ENCODE measurements around the gene PTPRO. TPM values are rescaled to one million over a fixed set of nuclear protein-coding genes. Genes with fewer than 3 reads are reported as not detected.

PTPRO gene
- total RNA-seq, 1 experiment from 2014 or later, result 2.8 TPM

DNA sequence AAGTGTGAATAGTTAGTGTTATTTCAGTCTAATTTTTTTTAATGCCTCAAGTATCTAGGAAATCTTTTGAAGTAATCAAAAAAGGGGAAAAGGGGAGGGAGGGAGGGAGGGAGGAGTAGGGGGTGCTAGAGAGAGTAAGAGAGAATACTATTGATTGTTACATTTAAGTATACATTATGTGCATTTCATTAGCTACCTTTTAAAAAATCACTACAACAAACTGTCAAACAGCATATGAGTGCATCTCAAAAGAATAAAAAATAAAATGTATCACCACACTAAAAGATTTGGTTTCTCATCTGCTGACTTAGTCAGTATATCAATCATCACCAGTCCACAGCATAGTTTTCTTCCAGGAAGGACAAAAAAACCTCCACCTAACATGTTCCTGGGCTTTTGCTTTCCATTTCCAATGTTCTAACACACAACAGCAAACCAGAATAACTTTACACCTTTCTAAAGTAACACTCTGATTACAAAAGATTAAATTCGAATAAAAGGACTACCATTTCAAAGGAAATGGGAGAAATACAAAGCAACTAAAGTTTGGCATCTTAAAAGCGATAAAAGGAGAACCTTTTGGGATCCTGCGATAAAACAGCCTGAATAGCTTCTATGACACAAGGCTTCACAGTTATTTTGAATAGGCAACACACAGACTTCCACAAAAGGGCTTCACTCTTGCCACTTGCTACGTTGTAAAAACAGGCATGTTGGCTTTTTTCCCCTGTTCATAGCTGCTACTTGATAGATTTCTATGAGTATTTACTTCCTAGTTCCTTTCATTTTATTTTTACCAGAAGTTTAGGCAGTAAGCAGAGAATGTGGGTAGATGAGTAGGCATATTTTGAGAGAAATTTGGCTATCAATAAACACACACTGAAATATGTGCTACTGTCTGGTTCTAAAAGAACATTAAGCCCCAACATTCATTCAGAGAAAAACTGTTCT lies 306.0 kb downstream of the PTPRO start:
- peaks cover 17% of the 10 kb centered on the region for H3K4me1 ChIP-seq (ENCODE audit: insufficient read depth, low read length, poor library complexity, severe bottlenecking)
- TF ChIP-seq, protein P1, sequence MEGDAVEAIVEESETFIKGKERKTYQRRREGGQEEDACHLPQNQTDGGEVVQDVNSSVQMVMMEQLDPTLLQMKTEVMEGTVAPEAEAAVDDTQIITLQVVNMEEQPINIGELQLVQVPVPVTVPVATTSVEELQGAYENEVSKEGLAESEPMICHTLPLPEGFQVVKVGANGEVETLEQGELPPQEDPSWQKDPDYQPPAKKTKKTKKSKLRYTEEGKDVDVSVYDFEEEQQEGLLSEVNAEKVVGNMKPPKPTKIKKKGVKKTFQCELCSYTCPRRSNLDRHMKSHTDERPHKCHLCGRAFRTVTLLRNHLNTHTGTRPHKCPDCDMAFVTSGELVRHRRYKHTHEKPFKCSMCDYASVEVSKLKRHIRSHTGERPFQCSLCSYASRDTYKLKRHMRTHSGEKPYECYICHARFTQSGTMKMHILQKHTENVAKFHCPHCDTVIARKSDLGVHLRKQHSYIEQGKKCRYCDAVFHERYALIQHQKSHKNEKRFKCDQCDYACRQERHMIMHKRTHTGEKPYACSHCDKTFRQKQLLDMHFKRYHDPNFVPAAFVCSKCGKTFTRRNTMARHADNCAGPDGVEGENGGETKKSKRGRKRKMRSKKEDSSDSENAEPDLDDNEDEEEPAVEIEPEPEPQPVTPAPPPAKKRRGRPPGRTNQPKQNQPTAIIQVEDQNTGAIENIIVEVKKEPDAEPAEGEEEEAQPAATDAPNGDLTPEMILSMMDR (conservative IDR thresholded peaks at IDR 0.05; ENCODE audit: low read depth, low read length), result no peak
- no peak for TF ChIP-seq EZH2 (IDR thresholded peaks at IDR 0.05; ENCODE audit: borderline replicate concordance, low read depth, low read length, poor library complexity, severe bottlenecking)
- BruUV-seq (replicated peaks), result no TSS peak
- H3K27ac ChIP-seq (ENCODE audit: low read depth, low read length, poor library complexity, severe bottlenecking), result no peak overlapping the region
- H3K9me3 ChIP-seq (ENCODE audit: low read depth, low read length, poor library complexity, severe bottlenecking), result no peaks in the 10 kb centered on the region
- intact Hi-C loops (cut with micrococcal nuclease; ENCODE audit: unreplicated experiment), result no loop called here
- no peaks in the 10 kb centered on the region for H3K27me3 ChIP-seq (replicated peaks; ENCODE audit: insufficient read depth, low read depth, low read length, poor library complexity)
- H3K36me3 ChIP-seq (ENCODE audit: insufficient read depth, low read length, poor library complexity, severe bottlenecking), result no peaks in the 10 kb centered on the region
- no peak overlapping the region for H3K4me3 ChIP-seq (ENCODE audit: low read depth, low read length, poor library complexity, severe bottlenecking)
- no peak for DNase-seq (ENCODE audit: low spot score)
- POLR2A ChIA-PET (ENCODE audit: low non-redundant PET), result interaction anchor here (0.6 kb wide), 1 partner anchor 71 kb away, joined by 3 read pairs; no protein-coding TSS in a partner anchor
- CTCF ChIA-PET, result no interaction called here

DNA sequence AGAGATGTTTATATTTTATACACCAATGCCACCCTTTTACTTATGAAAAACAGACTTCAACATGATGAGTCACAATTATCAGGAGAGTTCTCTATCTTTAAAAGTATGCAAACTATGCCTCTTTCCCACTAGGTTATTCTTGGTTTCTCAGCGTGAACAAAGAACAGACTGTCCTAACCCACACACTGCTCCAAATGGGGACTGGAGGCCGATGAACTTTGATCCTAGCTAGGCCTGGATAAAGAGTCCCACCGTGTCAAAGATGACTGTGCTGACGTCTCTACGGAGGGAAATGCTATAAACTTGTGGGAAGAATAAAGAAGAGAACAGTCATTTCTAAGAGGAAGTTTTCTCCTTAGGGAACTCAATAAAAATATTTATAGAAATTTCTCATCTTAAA lies 306.8 kb downstream of the PTPRO start:
- H3K27ac ChIP-seq (ENCODE audit: low read depth, low read length, poor library complexity, severe bottlenecking), result no peak overlapping the region

DNA sequence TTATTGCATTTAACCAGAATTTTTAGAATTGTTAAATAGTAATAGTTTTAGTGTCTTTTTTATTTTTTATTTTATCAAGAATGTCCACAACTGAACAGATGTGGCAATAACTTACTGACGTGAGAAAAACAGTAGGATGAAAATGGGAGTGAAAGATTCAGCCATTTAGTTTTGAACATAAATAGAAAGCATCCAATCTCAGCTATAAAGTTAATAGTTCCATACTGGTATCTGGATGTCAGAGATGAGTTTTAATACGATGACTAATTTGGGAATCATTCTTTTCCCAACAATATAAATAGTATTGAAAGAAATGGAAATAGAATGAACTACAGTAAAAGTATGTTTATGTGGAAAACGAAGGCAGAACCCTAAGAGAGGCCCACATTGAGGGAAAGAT lies 307.5 kb downstream of the PTPRO start:
- TF ChIP-seq, protein P1 (conservative IDR thresholded peaks at IDR 0.05; ENCODE audit: low read depth, low read length), result no peak
- TF ChIP-seq EZH2 (IDR thresholded peaks at IDR 0.05; ENCODE audit: borderline replicate concordance, low read depth, low read length, poor library complexity, severe bottlenecking), result no peak
- intact Hi-C loops (cut with micrococcal nuclease; ENCODE audit: unreplicated experiment), result no loop called here

More for the DNA sequence above, 306.8 kb downstream of the PTPRO start:
- no peaks in the 10 kb centered on the region for H3K9me3 ChIP-seq (ENCODE audit: low read depth, low read length, poor library complexity, severe bottlenecking)
- no peak overlapping the region for H3K4me3 ChIP-seq (ENCODE audit: low read depth, low read length, poor library complexity, severe bottlenecking)
- intact Hi-C loops (cut with micrococcal nuclease; ENCODE audit: unreplicated experiment), result no loop called here
- no peaks in the 10 kb centered on the region for H3K36me3 ChIP-seq (ENCODE audit: insufficient read depth, low read length, poor library complexity, severe bottlenecking)
- ChIA-PET POLR2A (ENCODE audit: low non-redundant PET) (interaction anchor here (0.6 kb wide), 1 partner anchor 72 kb away, joined by 3 read pairs; no protein-coding TSS in a partner anchor), CTCF (no interaction called here)
- no TSS peak for BruUV-seq (replicated peaks)
- DNase-seq (ENCODE audit: low spot score), result peak; percentile 36
- TF ChIP-seq, protein P1 (conservative IDR thresholded peaks at IDR 0.05; ENCODE audit: low read depth, low read length), result no peak
- no peak for TF ChIP-seq EZH2 (IDR thresholded peaks at IDR 0.05; ENCODE audit: borderline replicate concordance, low read depth, low read length, poor library complexity, severe bottlenecking)
- H3K27me3 ChIP-seq (replicated peaks; ENCODE audit: insufficient read depth, low read depth, low read length, poor library complexity), result no peaks in the 10 kb centered on the region
- H3K4me1 ChIP-seq (ENCODE audit: insufficient read depth, low read length, poor library complexity, severe bottlenecking), result peaks cover 20% of the 10 kb centered on the region

More for the DNA sequence above, 307.5 kb downstream of the PTPRO start:
- ChIA-PET POLR2A (ENCODE audit: low non-redundant PET) (no interaction called here), CTCF (no interaction called here)
- H3K4me3 ChIP-seq (ENCODE audit: low read depth, low read length, poor library complexity, severe bottlenecking), result no peak overlapping the region
- no peaks in the 10 kb centered on the region for H3K27me3 ChIP-seq (replicated peaks; ENCODE audit: insufficient read depth, low read depth, low read length, poor library complexity)
- DNase-seq (ENCODE audit: low spot score), result no peak
- H3K36me3 ChIP-seq (ENCODE audit: insufficient read depth, low read length, poor library complexity, severe bottlenecking), result no peaks in the 10 kb centered on the region
- H3K4me1 ChIP-seq (ENCODE audit: insufficient read depth, low read length, poor library complexity, severe bottlenecking), result peaks cover 25% of the 10 kb centered on the region
- H3K27ac ChIP-seq (ENCODE audit: low read depth, low read length, poor library complexity, severe bottlenecking), result no peak overlapping the region
- no TSS peak for BruUV-seq (replicated peaks)
- no peaks in the 10 kb centered on the region for H3K9me3 ChIP-seq (ENCODE audit: low read depth, low read length, poor library complexity, severe bottlenecking)

Measured in A673 (cell line).